ENCODE data around the gene BTBD9. TPM values are rescaled to one million over a fixed set of nuclear protein-coding genes. Genes with fewer than 3 reads are reported as not detected.
A peak's percentile ranks its signal among the peaks of the same experiment; 100 is the strongest.

BTBD9 gene
- total RNA-seq, 6 experiments from 2014 or later = 4.5 to 7.5 (median 5.7) TPM

DNA sequence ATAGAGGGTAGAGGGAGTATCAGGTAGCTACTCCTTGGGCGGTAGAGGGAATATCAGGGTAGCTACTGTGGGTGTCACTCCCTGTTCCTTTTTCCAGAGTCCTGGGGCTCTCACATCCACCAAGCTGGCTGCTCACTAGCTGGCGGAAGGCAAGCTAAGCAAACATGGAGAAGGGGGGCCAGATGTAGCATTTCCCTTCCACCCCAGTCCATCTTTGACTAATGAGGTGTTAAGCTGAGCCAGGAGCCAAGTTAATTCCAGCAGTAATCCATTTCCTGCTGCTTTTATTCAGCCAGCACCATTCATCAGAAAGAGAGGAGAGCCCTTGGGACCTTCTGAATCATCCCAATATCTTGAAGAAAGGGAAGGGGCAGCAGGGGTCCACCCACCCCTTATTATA lies 490.2 kb downstream of the BTBD9 start:
- ATAC-seq (no peak), DNase-seq (no peak)

GRCh38 chr6:38148606-38149005 lies 491.1 kb downstream of the BTBD9 start:
- intact Hi-C loops (cut with DNase I) = no loop called here
- Histone ChIP-seq H3K36me3 (peaks cover 0 to 12% (median 4%) of the 10 kb centered on the region in 4 donors), H3K27ac (no peak overlapping the region), H3K4me3 (no peak overlapping the region), H3K9me3 (no peaks in the 10 kb centered on the region), H3K4me1 (no peaks in the 10 kb centered on the region), H3K27me3 (no peaks in the 10 kb centered on the region)
- ATAC-seq = no peak
- DNase-seq = no peak
- WGBS (ENCODE audit: insufficient coverage, low coverage, low lambda C conversion rate, missing lambda C conversion rate) = 83% methylated on average over 2 of the region's 2 CpGs
- TF ChIP-seq POLR2A (IDR thresholded peaks at IDR 0.05) (no peak), CTCF (IDR thresholded peaks at IDR 0.05) (no peak)

More for the DNA sequence above, 490.2 kb downstream of the BTBD9 start:
- H3K4me3 ChIP-seq = no peak overlapping the region
- no peaks in the 10 kb centered on the region for H3K4me1 ChIP-seq
- TF ChIP-seq POLR2A (IDR thresholded peaks at IDR 0.05) (no peak), CTCF (IDR thresholded peaks at IDR 0.05) (no peak)
- intact Hi-C loops (cut with DNase I) = no loop called here
- peaks cover 0 to 12% (median 4%) of the 10 kb centered on the region in 4 donors for H3K36me3 ChIP-seq
- H3K9me3 ChIP-seq = no peaks in the 10 kb centered on the region
- WGBS (ENCODE audit: insufficient coverage, low coverage, low lambda C conversion rate, missing lambda C conversion rate) = 71% methylated on average over 1 of the region's 2 CpGs
- no peak overlapping the region for H3K27ac ChIP-seq
- no peaks in the 10 kb centered on the region for H3K27me3 ChIP-seq

DNA sequence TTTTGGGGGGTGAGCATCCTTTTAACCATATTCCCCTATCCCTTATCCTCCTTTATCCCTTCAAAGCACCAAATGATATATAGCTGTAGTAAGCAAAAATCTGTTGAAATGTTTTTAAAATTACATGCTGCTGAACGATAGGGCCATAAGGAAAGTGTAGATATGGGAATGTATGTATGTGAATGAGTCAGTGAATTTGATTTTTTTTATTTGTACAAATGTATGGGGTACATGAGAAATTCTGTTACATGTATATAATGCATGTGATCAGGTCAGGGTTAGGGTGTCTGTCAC lies 493.0 kb downstream of the BTBD9 start:
- DNase-seq = no peak

DNA sequence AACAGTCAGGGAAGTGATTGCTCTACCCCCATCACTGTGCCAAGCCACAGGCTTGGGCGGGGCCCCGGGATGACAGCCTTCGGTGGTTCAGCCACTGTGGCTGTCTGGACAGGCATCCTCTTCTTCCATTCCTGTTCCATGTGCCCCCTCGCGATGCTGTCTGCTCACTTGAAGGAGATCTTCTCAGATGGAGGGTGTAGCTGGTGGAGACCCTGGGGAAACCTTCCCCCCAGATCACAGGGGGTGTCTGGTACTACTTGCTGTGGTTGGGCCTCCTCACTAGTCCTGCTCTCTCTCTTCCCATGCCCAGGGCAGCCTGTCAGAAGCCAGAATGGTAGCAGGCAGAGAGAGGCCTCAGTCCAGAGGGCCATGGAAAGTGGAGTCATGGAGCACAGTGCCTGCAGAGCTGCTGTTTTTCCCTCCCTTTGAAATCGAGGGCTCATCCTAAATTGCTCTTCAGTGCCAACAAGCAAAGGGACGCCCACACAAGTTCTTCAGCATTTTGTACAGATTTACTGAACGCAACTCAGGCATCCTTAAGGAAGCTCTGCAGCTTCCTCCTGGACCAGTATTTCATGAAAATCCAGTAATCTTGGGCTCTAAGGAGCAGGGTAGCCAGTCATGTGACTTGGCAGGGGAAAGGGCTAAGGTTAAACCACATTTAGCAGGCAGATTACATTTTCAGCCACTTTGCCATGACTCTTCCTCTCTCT lies 493.6 kb downstream of the BTBD9 start:
- intact Hi-C loops (cut with DNase I) = no loop called here
- Histone ChIP-seq H3K27ac (no peak overlapping the region), H3K4me1 (no peaks in the 10 kb centered on the region), H3K27me3 (no peaks in the 10 kb centered on the region), H3K9me3 (no peaks in the 10 kb centered on the region), H3K4me3 (no peak overlapping the region), H3K36me3 (no peaks in the 10 kb centered on the region)
- TF ChIP-seq CTCF (IDR thresholded peaks at IDR 0.05) = no peak
- TF ChIP-seq POLR2A (IDR thresholded peaks at IDR 0.05) = no peak
- 67% methylated on average over 4 of the region's 8 CpGs for WGBS (ENCODE audit: insufficient coverage, low coverage, low lambda C conversion rate, missing lambda C conversion rate)
- peak in 2 of 4 donors; percentile 15 to 19 for ATAC-seq
- no peak for DNase-seq

More for the DNA sequence above, 493.0 kb downstream of the BTBD9 start:
- H3K36me3 ChIP-seq = peaks cover 0 to 3% (median 0%) of the 10 kb centered on the region in 4 donors
- H3K4me1 ChIP-seq = no peaks in the 10 kb centered on the region
- no peak for TF ChIP-seq CTCF (IDR thresholded peaks at IDR 0.05)
- no peak for TF ChIP-seq POLR2A (IDR thresholded peaks at IDR 0.05)
- no peaks in the 10 kb centered on the region for H3K9me3 ChIP-seq
- intact Hi-C loops (cut with DNase I) = no loop called here
- no peak overlapping the region for H3K4me3 ChIP-seq
- no peaks in the 10 kb centered on the region for H3K27me3 ChIP-seq
- no peak for ATAC-seq
- WGBS (ENCODE audit: insufficient coverage, low coverage, low lambda C conversion rate, missing lambda C conversion rate) = 100% methylated on average over 1 of the region's 1 CpG
- H3K27ac ChIP-seq = no peak overlapping the region
